ENCODE measurements around the gene GRB14.
"Not testable (repeated sequence)": the region's sequence is repeated elsewhere in the genome, so short reads cannot be mapped to it uniquely, and the experiment has no call there.

The GRB14 gene

DNA sequence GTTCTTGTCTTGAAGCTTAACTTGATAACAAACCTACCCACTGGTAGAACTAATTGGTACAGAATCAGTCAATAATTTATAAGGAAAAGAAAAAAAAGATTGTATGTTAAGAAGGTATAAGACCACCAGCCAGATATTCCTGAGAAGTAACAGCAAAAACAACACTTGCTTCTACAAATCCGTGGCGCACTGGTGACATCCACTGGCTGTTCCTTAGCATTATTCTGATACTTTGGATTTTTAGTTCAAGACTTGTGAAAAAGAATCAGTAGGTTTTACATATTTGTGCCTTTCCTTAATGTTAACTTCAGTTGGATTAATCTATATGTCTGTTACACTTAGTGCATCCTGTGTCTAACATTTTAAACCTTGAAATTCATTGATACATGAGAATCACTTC lies 141.8 kb downstream of the GRB14 start:
- DNase-seq: no peak

DNA sequence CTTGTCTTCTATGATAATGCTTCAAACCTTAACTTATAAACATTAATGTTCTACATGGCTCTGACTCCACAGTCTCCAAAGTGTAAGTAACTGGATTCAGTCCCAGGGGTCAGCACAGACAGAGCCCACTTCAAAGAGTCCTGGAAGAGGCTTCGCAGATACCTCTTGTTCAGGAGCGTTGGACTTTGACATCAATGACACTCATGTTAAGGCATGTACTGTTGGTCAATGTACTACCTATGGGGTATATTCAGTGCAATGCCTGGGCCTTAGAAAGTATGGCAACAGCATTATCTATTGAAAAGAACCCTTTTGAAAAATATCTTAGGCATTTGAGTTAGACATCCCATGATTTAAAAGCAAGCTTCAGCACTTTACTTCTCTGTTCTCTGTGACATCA lies 143.1 kb downstream of the GRB14 start:
- DNase-seq: no peak

GRCh38 chr2:164474873-164475272 lies 146.4 kb downstream of the GRB14 start:
- DNase-seq: no peak

- no peak for DNase-seq
Observed at GRCh38 chr2:164473021-164473420, 148.3 kb downstream of the GRB14 start.

DNA sequence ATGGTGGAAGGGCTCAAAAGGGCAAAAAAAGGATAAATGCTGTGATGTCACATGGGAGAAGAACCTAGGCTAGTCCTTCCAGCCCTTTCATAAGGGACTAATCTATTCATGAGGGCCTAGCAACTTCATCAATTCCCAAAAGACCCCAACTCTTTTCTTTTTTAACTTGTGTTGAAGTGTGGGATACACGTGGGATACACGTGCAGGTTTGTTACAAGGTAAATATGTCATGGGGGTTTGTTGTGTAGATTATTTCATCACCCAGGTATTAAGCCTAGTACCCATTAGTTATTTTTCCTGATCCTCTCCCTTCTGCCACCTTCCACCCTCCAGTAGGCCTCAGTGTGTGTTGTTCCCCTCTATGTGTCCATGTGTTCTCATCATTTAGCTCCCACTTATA lies 156.2 kb downstream of the GRB14 start:
- DNase-seq: not testable (repeated sequence)

- no peak for DNase-seq
Observed at GRCh38 chr2:164464376-164464775, 156.9 kb downstream of the GRB14 start.

DNA sequence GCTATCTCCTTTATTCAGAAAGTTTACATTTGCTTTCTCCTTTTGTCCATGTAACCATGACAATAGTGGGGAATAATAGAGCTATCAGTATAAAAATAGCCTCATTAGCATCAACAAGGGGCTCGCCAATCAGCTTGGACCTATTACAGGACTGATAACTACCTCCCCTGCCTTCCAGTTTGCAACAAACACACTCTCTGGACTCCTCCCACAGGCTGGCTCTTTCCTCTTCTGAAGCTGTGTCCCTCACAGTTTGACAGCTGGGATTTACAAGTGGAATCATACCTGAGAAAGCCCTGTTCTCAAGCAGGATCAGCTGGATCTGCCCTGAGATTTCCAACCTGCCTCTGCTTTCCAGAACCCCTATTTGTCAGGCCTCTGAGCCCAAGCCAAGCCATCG lies 162.5 kb downstream of the GRB14 start:
- DNase-seq: no peak

GRCh38 chr2:164457271-164457670 lies 164.0 kb downstream of the GRB14 start:
- no peak for DNase-seq

DNA sequence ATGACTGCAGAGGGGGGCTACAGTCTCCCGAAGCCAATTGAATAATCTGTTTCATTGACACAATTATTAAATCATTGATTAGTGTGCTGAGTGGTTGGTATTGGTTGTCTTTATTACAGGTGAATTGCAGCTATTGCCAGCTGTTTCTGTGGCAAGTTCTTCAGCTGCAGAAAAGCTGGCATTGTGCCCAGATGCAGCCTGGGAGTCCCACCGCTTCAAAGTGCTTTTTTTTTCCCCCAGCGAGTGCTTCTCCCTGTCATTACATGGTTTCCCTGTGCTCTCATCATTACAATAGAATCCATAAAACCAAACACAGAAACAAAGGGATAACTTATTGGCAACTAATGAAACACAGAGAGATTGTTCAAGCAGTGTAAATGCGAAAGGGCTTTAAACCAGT lies 164.7 kb downstream of the GRB14 start:
- DNase-seq: no peak

DNA sequence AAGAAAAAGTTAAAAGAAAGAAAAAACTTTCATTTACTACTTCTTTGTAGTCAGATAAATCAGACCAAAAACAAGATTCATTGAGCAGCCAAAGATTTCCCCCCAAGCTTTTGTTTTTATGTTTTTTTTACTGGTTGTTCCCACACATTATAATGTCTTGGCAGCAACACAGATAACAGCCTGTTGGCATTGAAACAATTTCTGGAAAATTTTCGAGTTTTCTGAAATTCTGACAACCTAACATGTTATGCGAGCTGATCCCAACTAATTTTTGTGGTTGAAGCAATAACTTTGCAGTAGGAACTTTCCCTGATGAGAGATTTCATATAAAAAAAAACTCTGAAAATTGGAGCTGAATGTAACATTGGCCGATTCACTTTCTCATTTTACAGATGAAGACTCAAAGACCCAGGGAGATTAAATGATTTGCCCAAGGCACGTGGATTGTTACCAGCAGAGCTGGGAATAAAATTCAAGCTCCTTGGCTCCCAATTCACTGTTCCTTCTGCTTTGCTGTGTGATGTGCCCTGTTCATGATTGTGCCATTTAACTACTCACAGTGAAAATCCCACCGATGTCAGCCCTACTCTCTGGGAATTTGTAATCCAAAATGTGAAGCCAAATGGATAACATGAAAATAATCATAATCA lies 167.5 kb downstream of the GRB14 start:
- no peak for DNase-seq

- DNase-seq: no peak
Observed at GRCh38 chr2:164450278-164450677, 171.0 kb downstream of the GRB14 start.

DNA sequence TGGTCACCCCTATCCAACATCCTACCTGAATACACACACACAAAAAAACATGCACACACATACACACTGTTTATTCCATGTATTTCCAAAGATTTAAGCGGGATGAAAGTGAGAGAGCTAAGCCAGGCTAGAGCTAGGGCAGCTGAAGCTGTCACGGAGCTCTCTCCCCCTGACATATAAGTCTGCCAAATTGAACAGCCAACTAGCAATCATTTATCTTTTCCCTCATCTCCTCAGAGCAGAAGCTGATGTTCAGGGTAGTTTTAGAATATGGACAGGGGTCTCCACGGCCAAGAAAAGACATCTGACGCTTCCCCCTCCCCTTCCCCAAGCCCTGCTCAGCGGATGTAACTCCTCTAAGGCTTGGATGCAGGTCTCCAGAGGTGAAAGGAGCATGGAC lies 171.6 kb downstream of the GRB14 start:
- DNase-seq: no peak

GRCh38 chr2:164447660-164448059 lies 173.6 kb downstream of the GRB14 start:
- DNase-seq: no peak
